ENCODE data around the gene SLC36A3. TPM values are rescaled to one million over a fixed set of nuclear protein-coding genes. Genes with fewer than 3 reads are reported as not detected.
A peak's percentile ranks its signal among the peaks of the same experiment; 100 is the strongest.

Gene SLC36A3
- total RNA-seq, 4 donors from 2014 or later: not detected

- no peak overlapping the region for H3K27ac ChIP-seq
- 89 to 91% methylated on average over 4 of the region's 4 CpGs for WGBS, 2 donors
- no peak for TF ChIP-seq CTCF (IDR thresholded peaks at IDR 0.05)
- no peak for TF ChIP-seq POLR2A (IDR thresholded peaks at IDR 0.05)
- no peaks in the 10 kb centered on the region for H3K4me1 ChIP-seq
- H3K36me3 ChIP-seq: no peaks in the 10 kb centered on the region
- no peak for DNase-seq
- intact Hi-C loops (cut with DNase I): no loop called here
- no peaks in the 10 kb centered on the region for H3K9me3 ChIP-seq
- peaks cover 0 to 6% (median 0%) of the 10 kb centered on the region in 4 donors for H3K27me3 ChIP-seq
- no peak overlapping the region for H3K4me3 ChIP-seq
These were observed 25.2 kb upstream of the SLC36A3 start for GRCh38 chr5:151328734-151329133.

- no peaks in the 10 kb centered on the region for H3K9me3 ChIP-seq
- DNase-seq: no peak
- no peak for TF ChIP-seq POLR2A (IDR thresholded peaks at IDR 0.05)
- TF ChIP-seq CTCF (IDR thresholded peaks at IDR 0.05): no peak
- H3K27ac ChIP-seq: no peak overlapping the region
- intact Hi-C loops (cut with DNase I): no loop called here
- no peak overlapping the region for H3K4me3 ChIP-seq
- H3K27me3 ChIP-seq: peaks cover 0 to 6% (median 0%) of the 10 kb centered on the region in 4 donors
- 57 to 70% methylated on average over 2 of the region's 2 CpGs for WGBS, 2 donors
- H3K36me3 ChIP-seq: no peaks in the 10 kb centered on the region
- no peaks in the 10 kb centered on the region for H3K4me1 ChIP-seq
These were observed 24.0 kb upstream of the SLC36A3 start for GRCh38 chr5:151327585-151327984.

DNA sequence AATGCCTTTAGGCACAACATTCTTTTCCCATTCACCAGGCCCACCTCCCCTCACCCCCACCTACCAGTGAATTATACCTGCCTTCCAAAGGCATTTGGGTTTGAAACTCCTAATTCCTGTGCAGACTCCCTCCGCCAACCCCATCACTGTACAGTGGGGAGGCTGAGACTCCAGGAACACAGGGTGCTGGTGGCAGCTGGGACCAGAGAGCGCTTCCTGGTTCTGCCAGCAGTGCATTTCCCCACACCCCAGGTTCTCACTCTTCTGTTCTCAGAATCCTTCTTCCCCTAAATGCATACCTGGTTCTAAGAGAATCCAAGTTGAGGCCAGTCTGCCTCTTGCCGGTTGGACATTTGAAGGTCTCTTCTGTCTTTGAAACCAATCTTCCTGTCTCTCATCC is 22.7 kb upstream of the SLC36A3 start:
- H3K27me3 ChIP-seq: peaks cover 0 to 6% (median 0%) of the 10 kb centered on the region in 4 donors
- no peak for DNase-seq

DNA sequence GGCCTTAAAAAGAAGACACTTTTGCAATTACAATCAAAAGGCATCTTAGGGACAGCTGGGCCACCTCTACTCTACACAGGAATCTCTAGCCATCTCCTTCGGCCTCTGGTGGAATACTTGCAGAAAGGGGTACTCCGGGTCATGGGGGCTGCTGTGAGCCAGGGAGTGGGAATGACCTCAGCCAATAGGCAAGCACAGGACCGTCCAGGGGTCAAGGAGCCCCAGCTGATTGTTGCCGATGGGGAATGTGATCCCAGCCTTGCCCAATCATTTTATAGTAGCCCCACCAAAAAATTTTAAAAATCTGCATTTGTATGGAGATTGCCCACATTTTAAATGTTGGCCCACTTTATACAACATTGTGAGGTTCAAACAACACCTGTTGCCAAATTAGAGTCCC is 16.9 kb upstream of the SLC36A3 start:
- Histone ChIP-seq H3K36me3 (no peaks in the 10 kb centered on the region), H3K27me3 (peaks cover 0 to 6% (median 0%) of the 10 kb centered on the region in 4 donors), H3K27ac (no peak overlapping the region), H3K4me3 (no peak overlapping the region), H3K9me3 (no peaks in the 10 kb centered on the region), H3K4me1 (peaks cover 0 to 4% (median 3%) of the 10 kb centered on the region in 3 donors)
- no peak for DNase-seq
- intact Hi-C loops (cut with DNase I): no loop called here
- WGBS, 2 donors: 73 to 86% methylated on average over 4 of the region's 4 CpGs
- no peak for TF ChIP-seq CTCF (IDR thresholded peaks at IDR 0.05)
- no peak for TF ChIP-seq POLR2A (IDR thresholded peaks at IDR 0.05)

More for the DNA sequence above, 22.7 kb upstream of the SLC36A3 start:
- no peaks in the 10 kb centered on the region for H3K9me3 ChIP-seq
- H3K36me3 ChIP-seq: no peaks in the 10 kb centered on the region
- WGBS, 2 donors: 91 to 92% methylated on average over 3 of the region's 3 CpGs
- TF ChIP-seq POLR2A (IDR thresholded peaks at IDR 0.05) (no peak), CTCF (IDR thresholded peaks at IDR 0.05) (no peak)
- intact Hi-C loops (cut with DNase I): no loop called here
- H3K4me1 ChIP-seq: no peaks in the 10 kb centered on the region
- H3K27ac ChIP-seq: no peak overlapping the region
- no peak overlapping the region for H3K4me3 ChIP-seq

GRCh38 chr5:151318850-151319732 is 15.5 kb upstream of the SLC36A3 start:
- DNase-seq: no peak
- no peak for TF ChIP-seq POLR2A (IDR thresholded peaks at IDR 0.05)
- TF ChIP-seq CTCF (IDR thresholded peaks at IDR 0.05): peak in 1 of 6 experiments; percentile 12
- H3K36me3 ChIP-seq: no peaks in the 10 kb centered on the region
- peaks cover 0 to 4% (median 3%) of the 10 kb centered on the region in 3 donors for H3K4me1 ChIP-seq
- intact Hi-C loops (cut with DNase I): no loop called here
- H3K4me3 ChIP-seq: no peak overlapping the region
- no peak overlapping the region for H3K27ac ChIP-seq
- no peaks in the 10 kb centered on the region for H3K9me3 ChIP-seq
- 55 to 63% methylated on average over 2 of the region's 2 CpGs for WGBS, 2 donors
- no peaks in the 10 kb centered on the region for H3K27me3 ChIP-seq
